Fibroblast of skin of back (primary cell): Measurements from ENCODE around the gene OSBPL10.
"Not testable (repeated sequence)": the region's sequence is repeated elsewhere in the genome, so short reads cannot be mapped to it uniquely, and the experiment has no call there.

Experiments used
- DNase-seq: peaks from one replicate; pipeline ENCODE4 v3.0.0-alpha.2; 2013

The OSBPL10 gene

GRCh38 chr3:31992995-31993394, 11.9 kb upstream of the OSBPL10 start:
- DNase-seq: not testable (repeated sequence)

- DNase-seq: peak; percentile 29
Measured at GRCh38 chr3:31988271-31988670, 7.2 kb upstream of the OSBPL10 start.

- no peak for DNase-seq
Measured at GRCh38 chr3:31985831-31986230, 4.8 kb upstream of the OSBPL10 start.

- DNase-seq: no peak
Measured at GRCh38 chr3:31984321-31984720, 3.3 kb upstream of the OSBPL10 start.

GRCh38 chr3:31980530-31981205, 394 bp downstream of the OSBPL10 start:
- peak; percentile 42 for DNase-seq

GRCh38 chr3:31979001-31979697, 1.9 kb downstream of the OSBPL10 start:
- no peak for DNase-seq

- DNase-seq: no peak
Measured at GRCh38 chr3:31978553-31978952, 2.5 kb downstream of the OSBPL10 start.

- DNase-seq: no peak
Measured at GRCh38 chr3:31977736-31978135, 3.3 kb downstream of the OSBPL10 start.

GRCh38 chr3:31976302-31976701, 4.8 kb downstream of the OSBPL10 start:
- no peak for DNase-seq

GRCh38 chr3:31974964-31975363, 6.1 kb downstream of the OSBPL10 start:
- no peak for DNase-seq

GRCh38 chr3:31974471-31974870, 6.6 kb downstream of the OSBPL10 start:
- DNase-seq: no peak

- DNase-seq: no peak
Measured at GRCh38 chr3:31973837-31974236, 7.2 kb downstream of the OSBPL10 start.

GRCh38 chr3:31973081-31973480, 8.0 kb downstream of the OSBPL10 start:
- no peak for DNase-seq

GRCh38 chr3:31971607-31972006, 9.5 kb downstream of the OSBPL10 start:
- DNase-seq: no peak

GRCh38 chr3:31968927-31969418, 12.1 kb downstream of the OSBPL10 start:
- DNase-seq: peak; percentile 98

- peak; percentile 83 for DNase-seq
Measured at GRCh38 chr3:31968369-31968926, 12.6 kb downstream of the OSBPL10 start.

GRCh38 chr3:31967592-31967991, 13.5 kb downstream of the OSBPL10 start:
- no peak for DNase-seq

GRCh38 chr3:31966978-31967591, 14.0 kb downstream of the OSBPL10 start:
- DNase-seq: no peak

GRCh38 chr3:31962801-31963205, 18.3 kb downstream of the OSBPL10 start:
- peak; percentile 21 for DNase-seq

- DNase-seq: peak; percentile 78
Measured at GRCh38 chr3:31960793-31961431, 20.1 kb downstream of the OSBPL10 start.

GRCh38 chr3:31959951-31960792, 20.9 kb downstream of the OSBPL10 start:
- peak; percentile 48 for DNase-seq

- no peak for DNase-seq
Measured at GRCh38 chr3:31959251-31959650, 21.8 kb downstream of the OSBPL10 start.
